ENCODE results near the gene MATR3.
"Not testable (repeated sequence)": the region's sequence is repeated elsewhere in the genome, so short reads cannot be mapped to it uniquely, and the experiment has no call there.

Gene MATR3

GRCh38 chr5:139347863-139348262, 54.3 kb downstream of the MATR3 start:
- not testable (repeated sequence) for DNase-seq (ENCODE audit: low read depth)

GRCh38 chr5:139354186-139354585, 60.6 kb downstream of the MATR3 start:
- no peak for DNase-seq (ENCODE audit: low read depth)

- not testable (repeated sequence) for DNase-seq (ENCODE audit: low read depth)
These were observed 62.4 kb downstream of the MATR3 start for GRCh38 chr5:139355900-139356299.

- DNase-seq (ENCODE audit: low read depth), result no peak
These were observed 64.5 kb downstream of the MATR3 start for GRCh38 chr5:139358064-139358463.

- no peak for DNase-seq (ENCODE audit: low read depth)
These were observed 66.8 kb downstream of the MATR3 start for GRCh38 chr5:139360384-139360783.

GRCh38 chr5:139361835-139362429, 68.4 kb downstream of the MATR3 start:
- no peak for DNase-seq (ENCODE audit: low read depth)

- no peak for DNase-seq (ENCODE audit: low read depth)
These were observed 70.4 kb downstream of the MATR3 start for GRCh38 chr5:139363937-139364336.

GRCh38 chr5:139364466-139364865, 70.9 kb downstream of the MATR3 start:
- DNase-seq (ENCODE audit: low read depth), result no peak

- no peak for DNase-seq (ENCODE audit: low read depth)
These were observed 75.1 kb downstream of the MATR3 start for GRCh38 chr5:139368613-139369012.

- no peak for DNase-seq (ENCODE audit: low read depth)
These were observed 75.6 kb downstream of the MATR3 start for GRCh38 chr5:139369181-139369580.

GRCh38 chr5:139371482-139372435, 78.2 kb downstream of the MATR3 start:
- DNase-seq (ENCODE audit: low read depth), result no peak

GRCh38 chr5:139374909-139375308, 81.4 kb downstream of the MATR3 start:
- no peak for DNase-seq (ENCODE audit: low read depth)

GRCh38 chr5:139376364-139376763, 82.8 kb downstream of the MATR3 start:
- DNase-seq (ENCODE audit: low read depth), result no peak

- DNase-seq (ENCODE audit: low read depth), result no peak
These were observed 83.7 kb downstream of the MATR3 start for GRCh38 chr5:139377226-139377625.

- DNase-seq (ENCODE audit: low read depth), result no peak
These were observed 84.7 kb downstream of the MATR3 start for GRCh38 chr5:139378101-139378825.

GRCh38 chr5:139378941-139379361, 85.4 kb downstream of the MATR3 start:
- no peak for DNase-seq (ENCODE audit: low read depth)

- no peak for DNase-seq (ENCODE audit: low read depth)
These were observed 86.3 kb downstream of the MATR3 start for GRCh38 chr5:139379626-139380449.
